IMR-90 (cell line): Measurements from ENCODE around the gene TMEM37.

Experiments used
- CEBPB ChIP-seq: IDR thresholded peaks from 2 replicates; pipeline ENCODE4 v1.6.1; 2012; ENCODE audit warnings: low read depth, low read length, improper control_type of control experiment
- CHD1 ChIP-seq: IDR thresholded peaks from 2 replicates; pipeline ENCODE4 v1.6.1; 2012; ENCODE audit warnings: low read depth, low read length, improper control_type of control experiment
- CTCF ChIP-seq: conservative IDR thresholded peaks from 2 replicates; pipeline ENCODE4 v1.5.1; 2012; ENCODE audit warnings: mild to moderate bottlenecking, low read depth, low read length, improper control_type of control experiment
- MAFK ChIP-seq: IDR thresholded peaks from 2 replicates; pipeline ENCODE4 v1.6.1; 2012; ENCODE audit warnings: low read depth, low read length, improper control_type of control experiment
- POLR2A ChIP-seq: IDR thresholded peaks from 2 replicates; pipeline ENCODE4 v1.6.1; 2012; ENCODE audit warnings: mild to moderate bottlenecking, low read depth, low read length
- RAD21 ChIP-seq: IDR thresholded peaks from 2 replicates; pipeline ENCODE4 v1.6.1; 2012; ENCODE audit warnings: low read length, improper control_type of control experiment
- SMC3 ChIP-seq: fragments of 150-350 bp; IDR thresholded peaks from 2 replicates; pipeline ENCODE4 v1.6.1; 2016; ENCODE audit warnings: low read depth, mild to moderate bottlenecking, antibody characterized with exemption, low read length, moderate library complexity

- TF ChIP-seq CTCF (no peak), SMC3 (no peak), POLR2A (no peak), CEBPB (no peak), RAD21 (no peak), CHD1 (no peak), MAFK (no peak)
These were observed 3.0 kb upstream of the TMEM37 start for GRCh38 chr2:119428488-119429224.
